Suppressor macrophage treated with lipopolysaccharide for 1 hour (primary cell): ENCODE measurements around the gene PDE4D.
A peak's percentile ranks its signal among the peaks of the same experiment; 100 is the strongest.

Experiments used
- DNase-seq, 3 donors: peaks; one replicate each; pipeline ENCODE4 v3.0.0-alpha.2; 2020 to 2022

Gene PDE4D

GRCh38 chr5:59123595-59124561, 769.6 kb downstream of the PDE4D start:
- DNase-seq: no peak

- no peak for DNase-seq
These were observed 774.0 kb downstream of the PDE4D start for GRCh38 chr5:59119480-59119879.

GRCh38 chr5:59117320-59117719, 776.2 kb downstream of the PDE4D start:
- DNase-seq: no peak

GRCh38 chr5:59116231-59116865, 777.2 kb downstream of the PDE4D start:
- no peak for DNase-seq

GRCh38 chr5:59115345-59115744, 778.2 kb downstream of the PDE4D start:
- no peak for DNase-seq

- no peak for DNase-seq
These were observed 784.1 kb downstream of the PDE4D start for GRCh38 chr5:59109383-59109782.

GRCh38 chr5:59107692-59108091, 785.8 kb downstream of the PDE4D start:
- no peak for DNase-seq

- no peak for DNase-seq
These were observed 789.0 kb downstream of the PDE4D start for GRCh38 chr5:59104400-59105127.

GRCh38 chr5:59103303-59103702, 790.2 kb downstream of the PDE4D start:
- DNase-seq: no peak

GRCh38 chr5:59102437-59102836, 791.1 kb downstream of the PDE4D start:
- peak in 2 of 3 donors; percentile 7 to 27 for DNase-seq

- DNase-seq: no peak
These were observed 792.7 kb downstream of the PDE4D start for GRCh38 chr5:59100875-59101274.

- no peak for DNase-seq
These were observed 793.6 kb downstream of the PDE4D start for GRCh38 chr5:59099995-59100345.

GRCh38 chr5:59099270-59099994, 794.1 kb downstream of the PDE4D start:
- no peak for DNase-seq

- no peak for DNase-seq
These were observed 794.8 kb downstream of the PDE4D start for GRCh38 chr5:59098743-59099142.

- no peak for DNase-seq
These were observed 795.8 kb downstream of the PDE4D start for GRCh38 chr5:59097712-59098111.

- no peak for DNase-seq
These were observed 796.4 kb downstream of the PDE4D start for GRCh38 chr5:59097116-59097515.

GRCh38 chr5:59095480-59095879, 798.0 kb downstream of the PDE4D start:
- no peak for DNase-seq

GRCh38 chr5:59094864-59095263, 798.7 kb downstream of the PDE4D start:
- no peak for DNase-seq

- no peak for DNase-seq
These were observed 800.2 kb downstream of the PDE4D start for GRCh38 chr5:59093329-59093728.

GRCh38 chr5:59092758-59093157, 800.8 kb downstream of the PDE4D start:
- DNase-seq: no peak

GRCh38 chr5:59091965-59092364, 801.6 kb downstream of the PDE4D start:
- DNase-seq: no peak

- DNase-seq: no peak
These were observed 803.2 kb downstream of the PDE4D start for GRCh38 chr5:59090323-59090722.

GRCh38 chr5:59089767-59090166, 803.8 kb downstream of the PDE4D start:
- DNase-seq: no peak
